NCI-H345 treated with DMSO at 0.1 percent for 48 hours (cell line): ENCODE data around the gene DIAPH2.
A peak's percentile ranks its signal among the peaks of the same experiment; 100 is the strongest.

Experiments
- DNase-seq: peaks from one replicate; lab custom pipeline; 2025; ENCODE audit not compliant: unreplicated experiment; lab: John Stamatoyannopoulos, UW

DIAPH2 gene

DNA sequence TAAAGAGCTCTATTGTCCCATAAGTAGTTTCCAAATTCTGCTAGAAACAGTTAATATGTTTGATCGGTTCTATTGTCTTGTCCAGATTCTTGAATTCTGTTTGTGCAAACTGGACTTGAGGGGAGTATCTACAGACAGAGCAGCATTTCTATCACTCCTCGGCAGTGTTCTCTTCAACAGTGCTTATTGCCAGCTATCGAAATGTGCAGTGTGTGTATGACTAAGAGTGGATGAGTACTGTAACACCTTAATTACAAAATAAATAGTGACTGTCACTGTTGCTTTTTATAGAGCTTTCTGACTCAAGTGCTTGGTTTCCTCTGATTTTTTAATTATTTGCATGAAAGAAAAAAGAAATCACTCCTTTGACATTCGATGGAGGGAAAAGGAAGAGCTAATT lies 473.6 kb downstream of the DIAPH2 start:
- DNase-seq = peak; percentile 12

DNA sequence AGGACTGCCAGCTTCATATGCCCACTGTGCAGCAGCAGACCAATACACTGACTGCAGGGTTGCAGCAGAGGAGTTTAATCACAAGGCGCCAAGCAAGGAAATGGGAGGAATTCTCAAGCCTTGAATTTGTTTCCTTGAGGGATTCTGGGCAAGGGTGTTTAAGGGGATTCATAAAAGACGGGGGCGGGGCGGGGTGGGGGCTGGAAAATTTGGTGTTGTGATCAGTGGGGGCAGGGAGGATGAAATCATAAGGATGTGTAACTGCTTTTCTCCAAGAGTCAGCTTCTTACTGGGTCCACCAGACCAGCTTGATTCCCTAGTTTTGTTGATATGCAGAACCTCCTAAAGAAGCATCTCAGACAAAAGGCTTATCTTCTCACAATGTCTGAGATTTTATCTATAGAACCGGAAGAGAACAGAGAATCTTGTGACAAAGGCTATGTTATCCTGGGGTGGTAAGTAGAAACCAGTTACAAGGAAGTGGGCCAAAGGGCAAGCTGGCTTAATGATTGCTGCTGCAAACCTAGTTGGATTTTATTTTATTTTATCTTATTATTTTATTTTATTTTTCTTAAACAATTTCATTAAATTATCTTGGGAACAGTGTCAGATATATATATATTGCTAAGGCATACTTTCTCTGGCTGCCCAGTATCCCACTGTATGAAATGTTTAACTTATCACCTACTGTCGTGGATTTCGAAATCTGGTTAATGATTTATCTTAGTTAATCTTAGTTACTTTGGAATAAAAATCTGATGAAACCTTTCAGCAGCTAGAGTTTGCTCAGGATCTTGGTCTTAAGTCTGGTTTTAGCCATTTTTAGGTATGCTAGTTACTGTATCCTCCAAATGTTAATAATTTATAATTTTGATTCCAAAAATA lies 475.5 kb downstream of the DIAPH2 start:
- no peak for DNase-seq

DNA sequence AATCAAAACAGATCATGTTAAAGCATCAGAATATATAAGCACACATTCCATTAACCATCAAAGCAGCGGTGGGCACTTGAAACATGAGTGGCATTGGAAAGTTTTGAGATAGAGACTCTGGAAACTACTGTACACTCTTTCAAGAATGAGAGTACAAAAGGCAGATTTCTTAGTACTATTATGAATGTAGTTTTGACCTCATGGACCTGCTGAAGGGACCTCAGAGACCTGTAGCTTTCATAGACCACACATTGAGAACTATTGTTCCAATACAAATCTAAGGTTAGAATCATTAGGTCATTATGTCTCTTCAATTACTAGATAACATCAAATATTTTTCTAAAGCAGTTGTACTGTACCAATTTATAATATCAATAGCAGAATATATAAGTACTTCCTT lies 482.7 kb downstream of the DIAPH2 start:
- DNase-seq = no peak

DNA sequence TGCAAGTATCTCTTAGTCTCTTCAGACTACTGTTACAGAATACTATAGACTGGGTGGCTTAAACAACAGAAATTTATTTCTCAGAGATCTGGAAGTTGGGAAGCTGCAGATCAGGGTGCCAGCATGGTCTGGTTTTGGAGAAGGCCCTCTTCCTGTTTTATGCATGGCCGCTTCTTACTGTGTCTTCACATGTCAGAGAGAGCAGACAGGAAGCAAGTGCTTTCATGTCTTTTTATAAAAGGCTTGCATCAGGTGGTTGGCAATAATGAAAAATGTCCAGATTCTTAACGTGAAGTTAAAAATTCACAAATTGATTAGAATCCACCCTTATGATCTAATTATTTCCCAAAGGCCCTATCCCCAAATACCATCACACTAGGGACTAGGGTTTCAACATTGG lies 484.0 kb downstream of the DIAPH2 start:
- DNase-seq = no peak

DNA sequence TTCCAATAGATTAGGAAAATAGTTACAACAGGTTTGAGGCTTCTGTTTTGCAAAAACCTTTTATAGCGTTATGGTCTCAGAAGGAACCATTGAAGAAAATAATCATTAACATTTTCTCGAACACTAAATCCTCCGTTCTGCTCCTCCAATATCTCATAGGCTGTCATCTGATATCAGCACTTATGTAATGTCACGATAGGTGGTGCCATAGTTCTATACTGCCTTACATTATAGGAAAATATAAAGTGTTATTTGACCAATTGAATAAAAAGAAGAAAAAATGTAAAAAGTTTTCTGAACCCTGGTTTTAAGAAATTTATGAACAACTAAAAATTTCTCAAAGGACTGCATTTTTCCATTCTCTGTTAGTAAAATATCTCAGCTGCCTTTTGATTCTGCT lies 490.5 kb downstream of the DIAPH2 start:
- DNase-seq = no peak

DNA sequence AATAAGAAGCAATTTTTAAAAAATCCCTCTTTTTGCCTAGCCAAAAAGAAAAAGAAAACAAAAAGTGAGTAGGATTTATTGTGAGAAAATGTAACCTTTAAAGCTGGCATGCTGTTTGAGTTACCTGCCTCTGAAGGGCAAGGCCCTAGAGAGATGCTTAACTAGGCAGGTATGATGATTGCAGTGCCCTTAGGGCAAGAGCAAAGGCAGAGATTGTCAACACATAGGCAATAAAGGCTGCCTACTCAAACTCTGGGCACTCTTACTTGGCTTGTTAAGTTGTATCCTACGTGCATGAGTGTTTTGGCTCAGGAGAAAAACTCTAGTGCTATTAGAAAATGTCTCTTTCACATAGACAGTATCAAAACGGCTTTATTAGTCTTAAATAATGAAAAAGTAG lies 505.0 kb downstream of the DIAPH2 start:
- peak; percentile 8 for DNase-seq

DNA sequence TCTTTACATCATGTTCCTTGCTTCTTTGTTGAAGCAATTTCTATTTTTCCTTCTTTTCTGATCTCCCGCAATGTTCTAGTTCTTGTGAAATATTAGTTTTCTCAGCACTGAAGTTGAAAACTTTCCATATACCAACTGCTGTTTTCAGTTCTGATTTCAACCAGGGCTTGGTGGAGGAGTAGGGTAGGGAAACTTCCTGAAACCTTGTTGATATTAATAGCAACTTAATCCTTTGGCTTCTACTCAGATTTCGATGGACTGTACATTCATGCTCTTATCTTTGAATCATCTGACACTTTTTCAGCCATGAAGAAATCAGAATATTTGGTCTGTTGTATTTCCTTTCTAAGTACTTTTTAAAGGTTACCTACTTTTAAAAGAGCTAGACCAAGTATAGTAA lies 514.9 kb downstream of the DIAPH2 start:
- DNase-seq = no peak

DNA sequence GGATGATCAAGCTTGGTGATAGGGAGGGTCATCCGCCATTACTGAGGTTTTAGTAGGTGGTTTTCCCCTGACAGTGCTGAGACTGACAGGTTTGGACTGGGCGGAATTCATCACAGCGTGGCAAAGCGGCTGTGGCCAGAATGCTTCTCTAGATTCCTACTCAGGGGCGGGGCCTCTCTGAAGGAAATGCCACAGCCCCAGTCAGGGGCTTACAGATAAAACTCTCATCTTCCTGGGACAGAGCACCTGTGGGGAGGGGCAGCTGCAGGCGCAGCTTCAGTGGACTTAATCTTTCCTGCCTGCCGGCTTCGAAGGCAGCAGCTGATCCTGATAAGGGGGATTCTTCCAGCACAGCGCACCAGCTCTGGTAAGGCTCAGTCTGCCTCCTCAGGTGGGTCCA lies 515.8 kb downstream of the DIAPH2 start:
- DNase-seq = no peak

DNA sequence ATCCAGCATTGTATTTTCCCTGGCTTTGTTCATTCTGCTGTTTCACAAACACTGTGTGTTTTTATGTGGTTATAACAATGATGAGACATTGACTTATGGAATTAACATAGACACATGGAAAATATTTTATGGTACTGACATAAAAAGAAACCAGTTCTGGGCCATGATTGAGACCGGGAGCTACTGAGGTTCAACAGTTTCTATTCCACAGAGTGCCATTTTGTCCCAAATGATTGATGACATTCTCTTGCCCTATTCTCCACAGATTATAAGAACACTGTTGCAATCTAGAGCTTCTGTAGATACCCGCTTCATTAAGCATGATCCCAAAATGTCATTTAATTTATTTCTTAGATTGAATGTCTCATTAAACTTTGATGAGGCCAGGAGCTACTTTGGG lies 525.9 kb downstream of the DIAPH2 start:
- DNase-seq = no peak

DNA sequence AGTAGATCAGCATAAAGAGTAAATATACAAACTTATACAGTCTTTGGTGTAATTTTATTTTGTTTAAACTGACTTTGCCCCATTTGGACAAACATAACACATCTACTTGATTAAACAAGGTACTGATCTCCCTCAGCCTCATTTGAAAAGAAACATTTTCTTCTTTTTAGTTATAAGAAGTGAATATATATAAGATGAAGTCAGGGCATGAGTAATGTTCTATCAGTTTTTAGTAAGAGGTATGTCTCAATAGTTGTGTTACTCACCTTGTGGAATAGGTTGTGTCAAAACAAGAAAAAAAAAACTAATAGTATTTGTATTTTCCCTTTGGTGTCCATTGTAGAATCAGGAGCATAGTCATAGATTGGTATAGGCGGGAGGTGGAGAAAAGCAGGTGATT lies 526.4 kb downstream of the DIAPH2 start:
- no peak for DNase-seq

DNA sequence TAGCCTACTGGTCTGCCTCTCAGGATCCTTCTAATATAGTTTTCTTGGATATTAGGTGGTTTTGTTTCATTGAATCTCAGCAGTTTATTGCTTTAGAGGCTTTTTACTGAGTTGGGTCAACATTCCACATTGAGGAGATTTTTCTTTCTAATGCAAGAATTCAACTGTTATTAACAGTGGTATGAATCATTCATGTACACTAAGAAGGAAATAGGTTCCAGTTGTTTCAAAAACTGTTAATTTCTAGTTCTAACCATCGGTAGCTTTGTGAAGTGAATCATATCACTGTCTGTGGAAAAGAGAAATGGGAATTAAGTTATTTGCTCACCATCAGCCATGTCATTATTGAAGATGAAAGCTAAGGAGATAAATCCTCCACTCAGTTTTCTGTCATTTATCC lies 530.5 kb downstream of the DIAPH2 start:
- DNase-seq = no peak

DNA sequence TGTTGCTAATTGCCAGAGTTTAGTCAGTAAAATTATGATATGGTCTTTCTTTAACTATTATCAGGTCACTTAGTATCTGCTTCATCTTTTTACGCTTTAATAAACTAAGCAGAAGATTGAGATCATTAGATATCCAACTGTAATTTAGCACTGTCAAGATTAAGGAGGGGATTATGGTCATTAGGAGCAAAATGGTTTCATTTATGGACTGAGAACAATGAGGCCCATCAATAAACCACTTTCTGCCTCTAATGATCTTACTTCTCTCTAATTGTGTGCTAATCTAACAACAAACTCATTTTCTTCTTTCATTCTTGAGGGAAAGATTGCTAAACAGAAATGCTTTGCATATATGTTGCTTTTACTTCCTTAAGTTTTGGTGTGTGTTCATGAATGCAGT lies 539.5 kb downstream of the DIAPH2 start:
- no peak for DNase-seq

DNA sequence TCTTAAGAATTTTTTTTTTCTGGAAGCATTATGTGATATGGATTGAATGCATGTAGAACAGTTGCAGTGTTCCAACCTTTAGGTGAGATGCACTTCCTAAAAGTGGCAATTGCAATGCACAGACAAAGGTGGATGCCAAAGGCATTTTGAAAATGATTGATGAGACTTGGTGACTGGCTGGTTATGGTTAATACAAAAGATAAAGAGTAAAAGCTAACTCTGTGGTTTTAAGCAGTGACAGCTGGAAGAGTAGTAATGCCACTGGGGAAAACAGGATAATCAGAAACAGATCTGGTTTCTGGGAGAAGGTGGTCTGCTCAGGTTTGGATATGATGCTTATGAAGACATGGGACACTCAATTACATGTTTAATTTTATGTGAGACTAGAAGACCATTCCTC lies 544.7 kb downstream of the DIAPH2 start:
- no peak for DNase-seq

DNA sequence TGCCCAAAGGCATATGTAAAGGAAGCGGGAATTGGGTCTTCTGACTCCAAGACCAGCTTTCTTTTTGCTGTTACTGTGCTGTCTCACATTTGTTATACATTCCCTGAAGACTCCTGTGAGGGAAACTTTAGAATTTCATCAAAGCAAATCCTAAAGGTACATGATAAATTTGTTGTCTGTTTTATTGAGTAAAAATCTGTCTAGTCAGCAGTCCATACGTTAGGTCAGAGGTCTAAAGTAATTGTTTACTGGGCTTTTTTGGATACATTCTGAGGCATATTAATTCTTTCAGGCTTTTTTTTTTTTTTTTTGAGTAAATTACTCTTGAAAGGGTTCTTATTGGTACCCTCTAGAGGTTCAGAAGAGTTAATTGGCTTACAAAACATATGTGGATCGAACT lies 546.3 kb downstream of the DIAPH2 start:
- DNase-seq = no peak

DNA sequence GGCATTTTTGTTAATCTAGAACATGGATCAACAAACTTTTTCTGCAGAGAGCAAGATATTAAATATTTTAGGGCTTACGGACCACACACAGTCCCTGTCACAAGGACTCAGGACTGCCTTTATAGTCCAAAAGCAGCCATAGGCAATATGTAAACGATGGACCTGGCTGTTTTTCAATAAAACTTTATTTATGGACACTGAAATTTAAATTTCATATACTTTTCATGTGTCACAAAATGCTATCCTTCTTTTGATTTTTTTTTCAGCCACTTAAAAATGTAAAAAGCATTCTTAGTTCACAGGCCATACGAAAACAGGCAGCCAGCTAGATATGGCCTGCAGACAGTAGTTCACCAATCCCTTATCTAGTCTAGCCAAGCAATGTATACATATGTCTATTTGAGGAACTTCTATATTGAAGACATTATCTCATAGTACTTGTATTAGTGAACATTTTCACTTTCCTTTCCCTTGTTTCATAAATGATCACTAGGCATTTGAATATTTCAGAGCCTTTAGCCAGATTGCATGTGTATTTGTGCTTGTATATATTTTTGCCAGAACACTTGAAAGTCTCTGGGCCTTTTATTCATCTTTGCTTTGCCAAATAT lies 549.9 kb downstream of the DIAPH2 start:
- no peak for DNase-seq

DNA sequence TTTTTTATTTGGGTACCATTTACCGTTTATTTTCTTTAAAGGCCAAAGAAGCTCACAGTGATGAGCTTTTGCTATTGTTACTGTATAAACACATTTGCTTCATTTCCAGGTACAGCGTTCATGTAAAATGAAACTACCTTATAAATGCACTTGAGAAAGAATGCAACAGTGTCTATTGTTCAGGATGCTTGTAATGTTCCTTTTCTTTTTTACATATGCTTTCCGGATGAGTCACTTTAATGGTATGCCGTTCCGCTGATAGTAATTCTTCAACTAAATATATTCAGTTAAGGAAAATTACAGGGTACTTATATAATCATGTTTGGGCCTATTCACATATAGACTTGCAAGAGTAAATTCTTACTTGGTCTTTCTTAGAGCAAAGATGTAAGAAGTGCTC lies 554.0 kb downstream of the DIAPH2 start:
- no peak for DNase-seq

DNA sequence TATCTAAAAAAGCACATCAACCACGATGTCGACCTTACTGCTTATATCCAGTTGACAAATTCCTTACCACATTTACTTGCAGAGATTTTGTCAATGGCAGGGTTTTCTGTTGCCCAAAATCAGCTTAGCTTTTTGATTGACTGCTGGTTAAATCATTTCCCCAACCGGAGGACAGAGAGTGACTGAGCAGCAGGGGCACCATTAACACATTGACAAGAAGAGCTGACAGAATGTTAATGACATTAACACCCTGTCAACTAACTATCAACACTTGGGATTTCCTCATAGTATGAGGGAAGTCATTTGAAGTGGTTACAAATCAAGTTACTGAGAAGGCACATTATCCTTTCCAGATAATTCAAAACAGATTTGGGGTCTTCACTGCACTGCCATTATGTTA lies 567.5 kb downstream of the DIAPH2 start:
- DNase-seq = no peak

DNA sequence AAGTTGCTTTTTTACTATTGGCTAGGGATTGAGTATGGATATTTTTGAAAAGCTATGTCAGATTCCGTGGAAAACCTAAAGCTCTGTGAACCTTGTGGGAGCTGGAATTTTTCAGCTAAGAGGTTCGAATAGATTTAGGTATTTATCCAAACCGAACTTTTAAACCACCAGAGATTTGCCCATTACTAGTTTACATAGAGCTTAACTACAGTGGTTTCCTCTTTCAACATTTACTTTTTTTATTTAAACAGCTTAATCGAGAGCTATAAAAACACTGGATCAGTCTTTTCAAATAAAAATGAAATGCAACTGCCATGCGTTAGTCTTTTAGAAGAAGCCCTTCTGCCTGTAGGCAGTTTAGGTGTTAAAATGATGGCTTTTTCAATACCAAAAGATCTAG lies 576.0 kb downstream of the DIAPH2 start:
- no peak for DNase-seq

DNA sequence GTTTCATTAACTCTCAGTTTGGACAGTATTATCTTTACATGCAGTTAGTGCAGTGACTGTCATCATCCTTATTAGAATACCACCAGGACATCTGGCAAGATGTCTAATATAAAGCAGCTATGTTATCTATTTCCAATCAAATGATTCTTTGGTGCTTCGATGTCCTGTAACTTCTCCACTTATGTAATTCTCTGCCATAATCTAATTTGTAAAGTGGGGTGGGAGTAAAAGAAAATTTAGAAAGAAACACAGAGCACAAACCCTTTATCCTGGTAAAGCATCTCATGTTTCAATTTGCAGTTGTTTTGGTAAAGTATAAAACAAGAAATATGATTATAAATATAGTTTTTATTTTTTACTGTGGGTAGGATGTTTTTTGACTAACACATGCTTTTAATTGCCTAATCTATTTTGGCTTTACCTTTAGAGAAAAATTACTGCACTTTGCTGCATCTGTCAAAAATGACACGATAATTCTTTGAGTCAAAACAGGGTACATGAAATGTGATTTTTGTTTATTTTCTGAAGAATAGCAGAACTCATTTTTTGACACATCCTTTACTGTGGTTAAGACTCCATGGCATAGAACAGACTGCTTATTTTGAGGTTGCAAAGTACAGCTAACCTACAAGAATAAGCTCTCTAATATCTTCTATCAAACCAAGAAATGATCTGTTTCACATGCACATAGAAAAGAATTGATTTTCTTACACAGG lies 581.9 kb downstream of the DIAPH2 start:
- no peak for DNase-seq

DNA sequence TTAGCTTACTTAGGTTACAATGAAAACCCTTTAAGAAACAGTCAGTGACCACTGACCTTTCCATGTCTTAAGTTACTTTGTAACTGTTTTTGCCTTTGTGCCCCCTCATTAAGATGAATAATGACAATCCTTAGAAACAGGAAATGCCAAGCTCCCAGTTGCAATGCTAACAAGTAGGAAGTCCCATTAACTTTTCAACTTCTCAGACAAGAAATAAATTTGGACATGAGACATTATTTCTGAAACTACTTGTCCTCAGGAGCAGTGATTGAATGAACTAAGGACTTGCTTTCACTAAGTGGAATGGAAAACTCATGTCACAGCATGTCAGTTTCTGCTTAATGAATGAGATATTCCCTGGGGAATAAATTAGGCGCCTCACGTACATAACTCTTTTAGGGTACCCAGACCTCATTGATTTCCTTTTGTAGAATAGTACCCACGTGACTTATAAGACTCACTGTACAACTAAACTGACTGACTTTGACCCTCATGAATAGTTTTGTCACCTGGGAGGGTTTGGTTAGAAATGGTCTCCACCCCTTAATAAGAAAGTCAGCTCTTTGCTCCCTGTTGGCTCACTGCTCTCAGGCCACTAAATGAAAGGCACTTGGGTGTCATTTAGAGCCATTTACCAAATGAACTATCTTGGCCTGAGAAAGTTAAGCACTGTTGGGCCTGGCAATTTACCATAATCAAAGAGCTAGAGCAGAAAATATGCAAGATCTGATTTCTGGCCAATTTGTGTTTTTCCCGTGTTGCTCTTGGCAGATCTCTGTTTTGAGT lies 582.9 kb downstream of the DIAPH2 start:
- no peak for DNase-seq

DNA sequence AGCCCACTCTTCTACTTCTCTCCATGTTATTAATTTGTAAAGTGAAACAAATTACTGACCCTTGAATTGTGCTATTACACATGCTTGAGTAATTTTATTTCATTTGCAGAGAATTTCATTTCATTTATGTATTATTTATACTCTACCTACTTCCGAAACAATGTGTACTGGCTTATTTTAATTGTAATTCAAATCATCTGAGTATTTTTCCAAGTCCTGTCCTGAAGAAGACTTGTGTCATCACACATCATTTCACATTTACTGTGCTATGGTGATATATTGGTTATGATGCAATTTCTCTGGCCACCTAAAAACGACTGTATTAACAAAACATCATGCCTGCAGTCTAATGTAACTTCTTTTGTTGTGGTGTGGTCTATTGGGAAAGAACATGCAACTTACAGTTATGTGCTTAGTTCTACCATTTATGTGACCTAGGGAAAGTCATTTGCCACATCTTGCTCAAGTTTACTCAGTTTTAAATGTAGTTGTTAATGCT lies 583.6 kb downstream of the DIAPH2 start:
- DNase-seq = no peak
